Mucosa of gallbladder (tissue), 1 donor: Measurements from ENCODE around the gene ZBTB24. TPM values are rescaled to one million over a fixed set of nuclear protein-coding genes. Genes with fewer than 3 reads are reported as not detected.
"Not testable (repeated sequence)": the region's sequence is repeated elsewhere in the genome, so short reads cannot be mapped to it uniquely, and the experiment has no call there.

Experiments used
- DNase-seq: peaks from one replicate; pipeline ENCODE4 v3.0.0-alpha.2; 2020; ENCODE audit warnings: low spot score
- total RNA-seq: library from RNA; stranded (reverse); gene quantifications from one replicate; pipeline ENCODE4 v1.2.1, GENCODE V29; 2021
- donor health status: DM: no; HTN: no; CAD: no.

The ZBTB24 gene
- total RNA-seq, 1 donor from 2014 or later = 5.3 TPM

DNA sequence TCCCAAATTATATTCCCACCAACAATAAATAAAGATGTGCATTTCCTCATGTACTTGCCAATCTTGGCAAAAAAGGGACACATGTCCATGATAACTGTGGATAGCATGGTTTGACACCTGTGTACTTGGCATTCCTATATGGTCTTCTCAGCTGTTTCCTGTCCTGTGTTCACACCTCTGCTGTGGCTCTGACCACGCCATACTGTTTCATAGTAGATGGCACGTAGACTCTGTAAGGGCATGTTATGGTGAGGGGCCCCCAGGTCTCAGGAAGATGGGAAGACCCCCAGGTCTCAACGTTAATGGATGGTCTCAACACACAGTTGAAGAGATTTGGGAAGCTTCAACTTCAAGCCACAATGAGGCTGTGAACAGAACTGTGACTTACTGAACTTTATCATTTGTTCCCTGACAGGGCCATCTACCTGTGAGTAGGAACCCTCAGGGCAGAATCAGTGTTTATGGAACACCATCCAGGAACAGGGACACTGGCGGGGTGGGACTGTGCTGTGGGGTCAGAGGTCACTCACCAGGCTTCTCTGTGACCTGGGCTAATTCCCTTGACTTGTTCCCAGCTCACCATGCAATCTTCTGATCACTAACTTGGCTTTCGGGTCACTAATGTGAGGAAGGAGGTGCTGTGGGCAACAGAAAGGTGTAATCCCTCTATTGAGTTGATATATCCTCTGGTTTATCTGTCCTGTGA is 11.8 kb downstream of the ZBTB24 start:
- no peak for DNase-seq

DNA sequence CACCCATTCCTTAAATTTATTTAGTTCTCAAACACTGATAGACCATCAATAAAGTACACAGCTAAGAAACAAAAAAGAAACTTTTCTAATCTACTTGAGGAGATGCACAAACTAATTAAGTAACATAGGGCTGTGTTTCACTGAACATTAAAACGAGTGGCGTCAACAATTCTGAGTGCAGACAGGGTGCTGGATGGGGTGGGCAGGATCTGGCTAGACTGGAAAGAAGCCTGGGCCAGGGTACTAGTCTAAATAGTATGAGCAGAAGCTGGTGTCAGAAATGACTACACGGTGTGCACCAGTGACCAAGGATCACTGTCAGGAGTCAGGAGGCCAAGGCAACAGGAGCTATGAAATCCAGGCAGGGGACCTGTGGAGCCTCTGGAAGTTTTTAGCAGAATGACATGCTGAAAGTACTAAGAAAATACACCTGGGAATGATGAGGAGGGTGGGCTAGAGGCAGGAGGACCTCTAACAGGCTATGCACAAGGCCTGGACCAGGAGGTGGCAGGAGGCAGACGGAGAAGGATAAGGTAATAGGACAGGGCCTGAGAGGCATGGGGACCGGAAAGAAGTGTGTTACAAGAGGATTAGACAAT is 13.3 kb downstream of the ZBTB24 start:
- DNase-seq = no peak

DNA sequence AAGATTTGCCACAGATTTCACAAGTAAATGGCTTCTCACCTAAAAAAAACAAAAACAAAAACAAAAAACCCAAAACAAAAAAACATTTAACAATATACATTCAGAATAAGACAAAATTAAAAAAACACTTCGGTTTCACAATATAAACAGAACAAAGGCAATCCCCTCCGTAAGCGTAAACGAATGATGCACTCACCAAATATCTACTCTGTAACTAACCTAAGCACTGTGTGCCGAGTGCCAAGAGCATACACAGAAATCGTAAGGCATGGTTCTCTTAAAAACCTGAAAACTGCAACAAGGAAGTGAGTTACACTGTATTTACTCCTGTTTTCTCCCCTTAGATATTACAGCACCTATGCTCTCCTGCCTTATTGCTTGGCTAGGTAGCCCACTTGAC is 15.3 kb downstream of the ZBTB24 start:
- DNase-seq = no peak

DNA sequence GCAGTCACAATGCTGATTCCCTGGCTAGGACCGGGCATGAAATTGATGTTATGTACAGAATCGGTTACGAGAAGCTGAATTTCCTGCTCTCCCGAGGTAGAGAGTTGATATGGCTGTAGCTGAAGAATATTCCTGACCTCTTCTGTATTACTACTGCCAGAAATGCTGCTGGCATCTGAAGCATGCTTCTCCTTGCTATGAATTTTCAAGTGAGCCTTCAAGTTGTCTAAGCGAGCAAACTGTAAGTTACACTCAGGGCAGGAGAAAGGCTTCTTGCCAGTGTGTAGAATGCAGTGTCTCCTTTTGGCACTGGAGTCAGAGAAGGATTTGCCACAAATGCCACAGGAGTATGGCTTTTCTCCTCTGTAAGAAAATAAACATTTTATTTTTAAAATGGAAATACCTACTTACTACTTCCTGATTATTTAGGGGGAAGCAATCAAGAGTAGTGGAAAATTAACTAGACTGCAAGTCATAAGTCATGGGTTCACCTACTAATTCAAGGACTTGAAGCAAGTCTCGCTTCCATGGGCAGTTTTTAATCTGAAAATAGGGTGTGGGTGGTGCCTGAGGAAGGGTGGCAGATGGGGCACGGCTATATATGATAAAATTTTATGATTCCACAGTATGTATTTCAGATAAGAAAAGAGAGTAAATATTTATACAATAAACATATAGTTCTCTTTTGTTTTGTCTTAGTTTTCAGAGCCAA is 16.7 kb downstream of the ZBTB24 start:
- DNase-seq = no peak

DNA sequence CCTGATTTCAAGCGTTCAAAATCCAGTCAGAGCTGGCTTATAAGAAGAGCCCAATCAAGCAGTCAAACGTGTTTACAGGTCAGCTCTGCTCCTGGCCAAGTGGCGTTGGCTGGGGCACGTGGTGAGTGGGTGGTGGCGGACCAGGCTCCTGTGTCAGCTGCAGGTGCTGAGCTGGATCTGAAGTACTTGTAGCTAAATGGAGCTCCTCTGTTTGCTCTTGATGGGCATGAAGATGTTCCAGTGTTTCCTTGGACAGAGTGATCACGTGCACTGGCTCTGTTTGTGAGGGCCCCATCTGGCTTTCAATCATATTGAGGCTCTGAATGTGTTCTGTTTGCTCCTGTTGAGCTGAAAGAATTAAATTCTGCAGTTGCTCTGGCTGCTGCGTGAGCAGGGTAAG is 17.2 kb downstream of the ZBTB24 start:
- DNase-seq = peak; percentile 53

DNA sequence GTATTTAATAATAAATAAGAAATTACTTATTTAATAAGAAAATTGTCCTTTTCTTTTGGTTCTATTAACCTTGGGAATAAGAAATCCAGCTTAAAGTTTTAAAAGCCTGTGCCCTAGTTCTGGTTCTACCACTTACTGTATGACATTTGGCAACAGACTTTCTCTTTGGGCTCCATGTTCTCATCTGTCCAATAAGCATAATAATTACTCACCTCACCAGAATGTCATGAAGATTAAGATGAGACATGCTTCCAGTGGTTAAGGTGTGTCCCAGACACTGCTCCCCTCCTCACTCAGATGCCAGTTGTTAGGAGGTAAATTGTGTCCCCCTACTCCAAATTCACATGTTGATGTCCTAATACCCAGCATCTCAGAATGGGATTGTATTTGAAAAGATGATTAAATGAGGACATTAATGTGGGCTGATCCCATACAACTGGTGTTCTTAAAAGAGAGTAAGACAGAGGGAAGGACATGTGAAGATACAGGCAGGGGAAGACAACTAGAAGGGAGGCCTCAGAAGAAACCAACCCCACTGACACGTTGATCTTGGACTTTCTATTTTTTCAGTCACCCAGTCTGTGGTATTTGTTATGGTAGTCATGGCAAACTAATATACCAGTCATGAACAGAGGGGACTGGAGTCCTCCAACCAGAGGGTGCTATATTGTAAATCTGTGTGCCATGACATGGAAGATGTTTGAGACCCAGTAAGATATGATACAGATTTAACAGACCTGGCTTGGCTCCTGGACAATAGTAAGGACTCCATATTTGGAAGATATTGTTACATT is 21.1 kb downstream of the ZBTB24 start:
- DNase-seq = no peak

DNA sequence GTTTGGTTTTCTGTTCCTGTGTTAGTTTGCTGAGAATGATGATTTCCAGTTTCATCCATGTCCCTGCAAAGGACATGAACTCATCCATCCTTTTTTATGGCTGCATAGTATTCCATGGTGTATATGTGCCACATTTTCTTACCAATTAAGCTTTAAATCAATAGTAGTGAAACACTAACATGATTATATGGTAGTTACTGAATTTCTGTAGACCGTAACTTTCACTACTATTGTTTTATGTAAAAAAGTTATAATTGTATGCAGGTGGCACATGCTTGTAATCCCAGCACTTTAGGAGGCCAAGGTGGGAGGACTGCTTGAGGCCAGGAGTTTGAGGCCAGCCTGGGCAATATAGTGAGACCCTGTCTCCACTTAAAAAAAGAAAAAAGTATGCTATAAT is 21.8 kb downstream of the ZBTB24 start:
- DNase-seq = not testable (repeated sequence)

DNA sequence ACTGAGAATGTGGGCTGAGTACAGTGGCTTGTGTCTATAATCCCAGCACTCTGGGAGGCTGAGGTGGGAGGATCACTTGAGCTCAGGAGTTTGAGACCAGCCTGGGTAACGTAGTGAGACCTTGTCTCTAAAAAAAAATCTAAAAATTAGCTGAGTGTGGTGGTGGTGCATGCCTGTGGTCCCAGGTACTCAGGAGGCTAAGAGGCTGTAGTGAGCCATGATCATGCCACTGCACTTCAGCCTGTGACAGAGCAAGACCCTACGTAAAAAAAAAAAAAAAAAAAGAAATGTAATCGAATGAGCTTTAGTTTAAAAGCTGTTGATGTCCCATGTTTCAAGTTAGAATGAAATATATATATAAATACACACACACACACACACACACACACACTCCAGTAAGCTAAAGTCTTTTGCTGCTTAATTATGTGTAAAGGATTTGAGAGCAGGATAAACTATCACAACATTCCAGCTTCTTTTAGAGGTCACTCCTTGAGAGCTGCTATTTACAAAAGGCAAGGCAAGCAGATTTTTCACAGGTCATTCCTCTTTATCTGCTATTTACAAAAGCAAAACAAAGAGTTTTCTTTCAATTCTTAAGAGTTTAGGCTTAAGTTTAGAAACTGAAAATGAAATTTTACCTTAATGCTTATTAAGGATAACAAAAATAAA is 22.7 kb downstream of the ZBTB24 start:
- DNase-seq = no peak

DNA sequence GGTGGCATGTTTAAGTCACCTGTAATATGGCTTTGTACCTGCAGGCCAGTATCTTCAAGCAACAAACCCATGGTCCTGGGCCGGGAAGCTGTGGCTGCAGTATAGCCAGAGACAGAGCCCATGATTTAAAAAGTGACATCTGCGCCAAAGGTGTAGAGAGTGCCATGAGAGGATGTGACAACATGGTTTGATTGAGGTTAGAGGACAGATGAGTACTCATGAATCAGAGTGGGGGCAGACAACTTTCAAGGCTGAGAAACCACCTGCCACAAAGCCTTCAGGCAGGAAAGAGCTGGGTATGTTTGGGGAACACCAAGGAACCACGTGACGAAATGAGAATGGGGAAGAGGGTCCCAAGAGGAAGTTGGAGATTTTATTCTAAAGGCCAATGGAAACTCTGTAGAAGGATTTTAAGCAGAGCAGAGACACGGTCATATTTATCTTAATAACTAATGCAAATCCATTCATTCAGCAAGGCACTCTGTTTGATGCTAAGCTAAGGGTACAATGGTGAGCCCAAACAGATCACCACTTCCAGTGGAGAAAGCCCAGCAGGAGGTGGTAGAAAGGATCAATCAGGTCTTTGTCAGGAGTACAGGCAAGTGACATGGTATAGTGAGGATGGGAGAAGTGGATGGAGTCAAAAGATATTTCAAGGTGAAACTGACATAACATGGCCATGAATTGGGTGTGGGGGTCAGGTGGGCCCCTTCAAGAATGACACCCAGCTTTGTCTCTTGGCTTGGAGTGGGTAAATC is 24.1 kb downstream of the ZBTB24 start:
- no peak for DNase-seq

DNA sequence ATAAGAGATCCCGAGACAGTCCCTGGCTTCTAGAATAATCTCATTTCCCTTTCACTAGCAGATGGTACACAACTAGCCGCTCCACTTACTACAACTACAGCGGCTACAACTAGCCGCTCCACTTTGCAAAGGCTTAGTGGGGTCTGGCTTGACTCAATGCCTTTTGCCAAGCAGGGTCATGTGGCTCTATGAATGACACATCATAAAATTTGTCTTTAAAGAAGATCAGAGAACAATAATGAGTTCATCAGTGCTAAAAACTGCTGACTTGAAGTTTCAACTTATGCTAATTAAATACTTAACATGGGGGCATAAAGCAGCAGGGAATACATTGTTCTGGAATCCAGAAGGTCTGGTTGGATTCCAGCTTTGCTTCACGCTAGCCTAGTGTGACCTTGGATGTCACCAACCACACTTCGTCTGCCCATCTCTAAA is 25.4 kb downstream of the ZBTB24 start:
- no peak for DNase-seq

DNA sequence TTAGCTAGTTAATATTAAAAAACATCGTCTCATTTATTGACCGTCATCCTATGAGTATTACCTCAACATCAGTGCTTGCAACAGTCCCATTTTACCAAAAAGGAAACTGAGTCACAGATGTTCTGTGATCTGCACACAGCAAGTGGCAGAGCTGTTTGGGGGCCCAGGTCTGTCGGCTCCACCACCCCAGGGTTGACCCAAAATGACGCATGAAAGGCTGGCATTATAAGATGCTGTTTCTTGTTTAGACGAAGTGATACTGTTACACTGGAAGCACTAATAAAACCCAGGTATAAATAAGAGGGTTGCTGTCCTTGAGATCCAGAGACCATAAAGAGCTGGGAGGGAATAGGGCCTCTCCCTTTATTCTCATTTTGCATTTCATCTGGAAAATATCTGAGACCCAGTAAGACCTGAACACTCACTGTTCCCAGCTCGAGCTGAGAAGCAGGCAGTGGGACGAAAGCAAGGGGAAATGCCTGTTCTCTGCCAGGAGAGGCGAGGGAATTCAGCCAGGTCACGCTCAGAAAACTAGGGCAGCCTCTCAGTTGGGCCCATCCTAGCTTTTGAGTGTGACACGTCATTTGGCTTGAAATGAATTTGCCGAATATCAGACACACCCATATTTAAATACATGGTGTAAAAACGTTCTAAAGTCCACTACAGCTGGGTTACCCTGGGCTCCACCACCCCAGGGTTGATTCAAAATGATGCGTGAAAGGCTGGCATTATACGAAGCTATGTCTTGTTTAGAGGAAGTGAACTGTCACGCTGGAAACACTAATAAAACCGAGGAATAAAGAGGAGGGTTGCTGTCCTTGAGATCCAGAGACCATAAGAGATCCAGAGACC is 26.1 kb downstream of the ZBTB24 start:
- no peak for DNase-seq

DNA sequence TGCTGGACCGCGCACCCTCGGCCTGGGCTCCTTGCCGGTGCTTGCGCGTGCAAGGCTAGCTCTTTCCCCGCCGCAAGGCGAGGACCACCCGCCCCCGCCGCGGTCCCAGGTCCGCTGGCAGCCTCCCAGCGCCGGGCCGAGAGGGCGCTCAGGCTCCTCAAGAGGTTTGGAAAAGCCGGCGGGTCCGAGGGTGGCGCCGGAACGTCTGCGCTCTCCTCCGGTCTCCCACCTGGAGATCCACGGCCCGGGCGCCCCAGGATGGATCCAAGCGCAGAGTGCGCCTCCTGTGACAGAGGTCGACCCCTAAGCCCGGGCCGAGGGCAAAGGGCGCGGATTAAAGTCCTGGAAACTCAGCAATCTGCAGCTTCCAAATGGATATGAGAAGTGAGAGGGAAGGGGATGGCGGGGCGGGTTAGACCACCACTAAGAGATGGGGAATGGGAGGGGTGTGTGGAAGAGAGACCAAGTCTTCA is 26.9 kb downstream of the ZBTB24 start:
- DNase-seq = no peak

DNA sequence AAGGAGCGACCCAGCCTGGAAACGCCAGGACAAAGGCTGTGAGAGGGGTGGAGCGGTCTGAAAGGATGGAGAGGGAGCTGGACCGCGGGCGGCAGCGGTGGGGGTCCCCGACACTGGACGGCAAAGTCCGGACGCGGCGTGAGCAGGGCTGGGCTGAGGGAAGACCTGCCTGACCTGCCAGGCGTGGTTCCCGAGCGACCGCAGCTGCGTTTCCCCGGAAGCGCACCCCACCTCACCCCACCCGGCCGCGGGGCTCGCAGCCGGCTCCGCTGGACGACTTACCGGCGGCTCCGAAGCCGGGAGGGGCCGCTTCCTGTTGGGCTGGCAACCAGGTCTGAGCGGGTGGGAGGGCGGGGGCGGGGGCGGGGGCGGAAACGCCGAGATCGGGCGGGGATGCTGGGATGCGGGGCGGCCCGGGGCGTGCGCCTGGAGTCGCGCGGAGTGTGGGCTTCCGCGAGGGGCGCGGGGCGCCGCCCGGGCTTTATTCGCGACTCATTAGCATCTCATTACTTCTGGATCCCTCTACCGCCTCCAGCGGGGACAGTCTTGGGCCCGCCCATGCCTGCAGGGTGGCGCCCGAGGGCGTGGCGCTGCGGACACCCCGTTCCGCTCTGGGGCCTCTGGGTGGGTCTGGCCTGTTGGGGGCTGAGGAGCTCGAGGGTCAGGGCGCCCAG is 27.4 kb downstream of the ZBTB24 start, which contains the start of gene MICAL1:
MICAL1 (minus strand) TSS at position 336 of the 674 bp plus-strand sequence. CDS start 1,576 bp downstream, outside the sequence.
- DNase-seq = peak; percentile 71

DNA sequence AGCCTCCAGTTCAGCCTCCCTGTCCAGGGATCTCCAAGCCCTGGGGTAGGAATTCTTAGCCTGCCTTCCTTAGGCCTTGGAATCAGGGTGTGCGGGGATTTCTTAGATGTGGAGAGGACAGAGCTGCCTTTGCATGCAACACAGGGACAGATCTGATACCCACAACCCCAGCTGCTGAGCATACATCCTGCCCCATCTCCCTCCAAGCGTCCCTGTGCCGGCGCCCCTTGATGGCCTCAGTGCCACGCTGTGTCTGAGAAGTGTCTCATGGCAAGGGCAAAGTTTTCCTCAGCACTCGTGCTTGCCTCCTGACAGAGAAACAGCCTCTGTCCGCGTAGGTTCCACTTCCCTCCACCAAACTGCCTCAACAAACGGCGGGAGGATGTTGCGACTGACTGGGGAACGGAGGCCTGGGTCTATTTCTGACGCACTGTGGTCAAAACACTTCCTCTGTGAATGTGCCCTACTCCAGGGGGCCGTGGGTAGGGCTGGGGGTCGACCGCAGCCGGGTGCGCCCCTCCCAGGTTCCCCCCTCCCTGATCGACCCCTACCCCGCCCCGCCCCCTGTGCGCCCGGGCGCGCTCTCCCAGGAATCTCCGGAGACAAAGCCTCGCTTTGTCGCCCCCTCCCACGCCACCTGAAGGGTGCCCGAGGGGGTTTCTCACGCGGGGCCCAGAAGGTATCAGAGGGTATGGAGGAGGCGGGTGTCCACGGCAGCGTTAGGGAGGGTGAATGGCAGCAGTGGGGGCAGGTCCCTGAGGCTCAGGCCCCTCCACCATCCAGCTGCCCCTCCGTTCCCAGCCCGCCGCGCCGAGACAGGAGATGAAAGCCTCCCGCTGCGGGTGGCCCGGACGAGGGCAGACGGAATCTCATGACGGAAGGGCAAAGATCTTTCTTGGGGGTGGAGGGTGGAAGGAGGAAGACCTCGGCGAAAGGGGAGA is 28.3 kb downstream of the ZBTB24 start:
- DNase-seq = peak; percentile 61

DNA sequence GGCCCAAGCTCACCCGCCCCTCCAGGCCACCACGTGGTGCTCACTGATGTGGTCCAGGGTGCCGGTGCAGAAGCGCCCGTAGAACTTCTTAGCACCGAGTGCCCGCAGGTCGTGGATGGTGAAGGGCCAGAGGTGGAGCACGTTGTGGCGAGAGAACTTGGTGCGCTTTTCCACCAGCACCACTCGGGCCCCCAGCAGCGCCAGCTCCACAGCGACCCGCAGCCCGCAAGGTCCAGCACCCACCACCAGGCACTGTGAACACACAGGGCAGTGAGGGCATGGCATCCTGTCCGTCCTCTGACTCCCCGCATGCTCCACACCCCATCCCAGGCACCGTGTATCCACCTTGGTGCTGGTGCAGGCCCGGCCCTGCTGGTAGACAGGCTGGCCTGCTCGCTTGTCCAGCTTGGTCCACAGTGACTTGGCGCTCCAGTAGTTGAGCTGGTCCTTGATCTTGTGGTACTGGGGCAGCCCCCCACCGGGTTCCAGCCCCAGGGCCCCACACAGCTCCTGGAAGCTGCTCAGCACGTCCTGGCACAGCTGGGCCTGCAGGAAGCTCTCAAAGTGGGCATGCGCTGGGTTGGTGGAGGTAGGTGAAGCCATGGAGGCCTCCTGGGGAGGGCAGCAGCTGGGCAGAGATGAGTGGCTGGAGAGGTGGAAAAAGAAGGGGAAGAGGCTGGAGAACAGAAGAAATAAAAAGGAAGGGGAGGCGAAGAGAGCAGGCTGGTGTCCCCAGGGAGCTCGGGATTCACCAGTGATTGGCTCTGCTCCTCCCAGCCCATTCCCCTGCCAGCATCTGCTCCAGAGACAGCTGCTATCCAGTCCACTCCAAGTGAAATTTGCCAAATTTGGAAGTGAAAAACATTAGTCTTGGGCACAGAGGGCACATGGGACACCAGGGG is 29.2 kb downstream of the ZBTB24 start:
- no peak for DNase-seq

DNA sequence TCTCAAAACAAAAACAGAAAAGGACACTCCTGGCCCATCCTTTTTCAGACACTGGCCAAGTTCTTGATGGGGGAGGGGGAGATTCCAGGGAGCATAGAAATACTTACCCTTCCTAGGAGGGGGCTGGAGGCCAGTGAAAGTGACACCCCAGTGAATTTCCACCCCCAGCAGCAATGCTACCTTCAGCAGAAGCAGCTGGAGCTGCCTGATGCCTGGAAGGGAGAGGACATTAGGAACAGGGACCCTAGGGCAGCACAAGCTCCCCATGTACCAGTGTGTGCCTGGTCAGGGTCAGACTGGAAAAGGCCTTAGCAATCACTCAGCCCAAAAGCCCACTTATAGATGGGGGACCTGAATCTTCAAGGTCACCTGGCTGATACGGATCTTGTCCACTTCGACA is 29.9 kb downstream of the ZBTB24 start:
- DNase-seq = no peak

DNA sequence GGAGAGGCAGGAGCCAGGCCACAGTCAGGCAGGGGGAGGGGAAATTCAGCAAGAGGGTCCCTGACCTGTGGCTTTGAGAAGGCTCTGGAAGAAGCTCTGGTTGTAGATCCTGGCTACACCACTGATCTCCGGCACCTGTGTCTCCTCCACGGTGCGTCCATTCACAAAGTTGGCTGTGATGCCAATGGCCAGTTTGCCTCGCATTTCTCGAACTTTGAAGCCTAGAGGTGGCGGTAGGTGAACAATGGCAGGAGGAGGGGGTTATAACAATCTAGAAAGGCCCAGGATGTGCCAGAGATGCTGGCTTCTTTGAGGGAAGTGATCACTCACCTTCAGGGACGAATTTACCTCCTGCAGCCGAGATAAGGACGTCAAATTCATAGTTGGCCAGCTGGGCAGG is 30.8 kb downstream of the ZBTB24 start:
- no peak for DNase-seq
